HuH-7 (cell line): Measurements from ENCODE around the gene TNFRSF14.
"Not testable (repeated sequence)": the region's sequence is repeated elsewhere in the genome, so short reads cannot be mapped to it uniquely, and the experiment has no call there.

Experiments used
- DNase-seq: peaks from one replicate; pipeline ENCODE4 v3.0.0; 2011; ENCODE audit warnings: low spot score

Gene TNFRSF14

GRCh38 chr1:2567083-2567679, 11.0 kb downstream of the TNFRSF14 start:
- DNase-seq = no peak

GRCh38 chr1:2568187-2568816, 12.1 kb downstream of the TNFRSF14 start:
- DNase-seq = not testable (repeated sequence)

GRCh38 chr1:2569060-2569459, 12.9 kb downstream of the TNFRSF14 start:
- DNase-seq = no peak

- not testable (repeated sequence) for DNase-seq
Measured at GRCh38 chr1:2569703-2570102, 13.5 kb downstream of the TNFRSF14 start.

GRCh38 chr1:2570332-2570731, 14.2 kb downstream of the TNFRSF14 start:
- DNase-seq = no peak

- DNase-seq = no peak
Measured at GRCh38 chr1:2571348-2571747, 15.2 kb downstream of the TNFRSF14 start.

GRCh38 chr1:2573250-2573920, 17.2 kb downstream of the TNFRSF14 start:
- DNase-seq = no peak

GRCh38 chr1:2574350-2574749, 18.2 kb downstream of the TNFRSF14 start:
- DNase-seq = no peak

- DNase-seq = no peak
Measured at GRCh38 chr1:2575801-2576663, 19.9 kb downstream of the TNFRSF14 start.

- not testable (repeated sequence) for DNase-seq
Measured at GRCh38 chr1:2577565-2578075, 21.4 kb downstream of the TNFRSF14 start.

GRCh38 chr1:2578758-2579118, 22.6 kb downstream of the TNFRSF14 start:
- DNase-seq = no peak

GRCh38 chr1:2580691-2581090, 24.5 kb downstream of the TNFRSF14 start:
- DNase-seq = no peak

GRCh38 chr1:2582391-2582790, 26.2 kb downstream of the TNFRSF14 start:
- no peak for DNase-seq

GRCh38 chr1:2583331-2583791, 27.2 kb downstream of the TNFRSF14 start:
- no peak for DNase-seq

GRCh38 chr1:2583871-2584351, 27.7 kb downstream of the TNFRSF14 start:
- no peak for DNase-seq

GRCh38 chr1:2584686-2585317, 28.6 kb downstream of the TNFRSF14 start:
- no peak for DNase-seq

- DNase-seq = peak; percentile 63
Measured at GRCh38 chr1:2585318-2586092, 29.3 kb downstream of the TNFRSF14 start.

- DNase-seq = peak; percentile 98
Measured at GRCh38 chr1:2586154-2587070, 30.2 kb downstream of the TNFRSF14 start, which contains the start of gene PRXL2B. PRXL2B (plus strand) TSS chr1:2586777; CDS start chr1:2586886, 109 bp downstream.

- peak; percentile 44 for DNase-seq
Measured at GRCh38 chr1:2587071-2587859, 31.1 kb downstream of the TNFRSF14 start.
